AG04450 (cell line): Measurements from ENCODE around the gene FGF1. TPM values are rescaled to one million over a fixed set of nuclear protein-coding genes. Genes with fewer than 3 reads are reported as not detected.

Experiments used
- CTCF ChIA-PET: fragments of 300-600, 350-600 bp; formaldehyde crosslinking; extraction: SDS; loops from one replicate; lab custom pipeline; 2022; ENCODE audit warnings: antibody characterized with exemption, inconsistent platforms; lab: Charles Lee
- POLR2A ChIA-PET: fragments of 350-600 bp; formaldehyde crosslinking; extraction: SDS; loops from one replicate; lab custom pipeline; 2021; ENCODE audit warnings: antibody characterized with exemption, inconsistent platforms; lab: Yijun Ruan, JAX
- DNase-seq: peaks from one replicate; pipeline ENCODE4 v3.0.0-alpha.2; 2011; ENCODE audit warnings: low read depth, low spot score
- H3K27ac ChIP-seq: one replicate; pipeline ENCODE4 v1.5.1; 2012; ENCODE audit warnings: low read depth, low read length, control low read depth
- H3K27me3 ChIP-seq: one replicate; pipeline ENCODE4 v1.6.0; 2012; ENCODE audit warnings: low read length; ENCODE audit not compliant: control insufficient read depth, insufficient read depth
- H3K4me3 ChIP-seq: 2 replicates; pipeline ENCODE4 v1.5.1; 2011; ENCODE audit warnings: mild to moderate bottlenecking, low read depth, low read length, control low read depth
- H3K9me3 ChIP-seq: 2 replicates; pipeline ENCODE4 v1.5.1; 2012; ENCODE audit warnings: low read length; ENCODE audit not compliant: control insufficient read depth, insufficient read depth
- polyA plus RNA-seq: library from polyadenylated mRNA; depleted of rRNA; stranded (reverse); fragments of >200 nt; gene quantifications from 2 replicates; pipeline ENCODE4 v1.2.3, GENCODE V29; 2011
- TF ChIP-seq, protein P1 (sequence below): IDR thresholded peaks from 2 replicates; pipeline ENCODE4 v1.5.1; 2011; ENCODE audit warnings: low read depth, low read length, control low read depth, inconsistent platforms

The FGF1 gene
- polyA plus RNA-seq, 1 experiment: 5.9 TPM

DNA sequence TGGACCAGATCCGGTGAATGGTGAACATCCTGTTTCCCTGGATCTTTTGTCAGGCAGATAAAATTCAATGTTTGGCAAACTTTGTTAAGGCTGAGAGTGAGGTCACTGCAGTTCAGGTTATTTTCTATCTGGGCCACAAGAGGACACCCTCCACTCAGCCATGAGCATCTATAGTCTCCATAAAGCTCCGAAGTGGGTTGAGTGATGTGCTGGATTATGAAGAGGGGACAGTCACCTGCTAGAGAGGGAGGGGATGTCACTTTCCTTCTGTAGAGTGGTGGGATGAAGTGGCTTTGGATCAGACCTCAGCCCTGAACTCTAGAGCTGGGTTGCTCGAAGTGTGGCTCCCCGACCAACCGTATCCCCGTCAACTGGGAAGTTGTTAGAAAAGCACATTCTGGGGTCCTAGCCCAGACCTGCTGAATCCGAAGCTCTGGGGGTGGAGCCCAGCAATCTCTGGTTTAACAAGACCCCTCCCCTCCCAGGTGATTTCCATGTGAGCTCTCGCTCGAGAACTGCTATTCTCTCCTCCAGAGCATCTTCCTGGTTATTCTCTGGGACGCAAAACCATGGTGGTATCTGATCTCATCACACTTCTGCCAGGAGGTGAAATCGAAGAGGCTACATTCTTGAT, 31.8 kb upstream of the FGF1 start:
- Histone ChIP-seq H3K27ac (no peak overlapping the region), H3K4me3 (no peak overlapping the region), H3K27me3 (no peaks in the 10 kb centered on the region), H3K9me3 (no peaks in the 10 kb centered on the region)
- POLR2A ChIA-PET: no interaction called here
- DNase-seq: peak; percentile 34
- TF ChIP-seq, protein P1, sequence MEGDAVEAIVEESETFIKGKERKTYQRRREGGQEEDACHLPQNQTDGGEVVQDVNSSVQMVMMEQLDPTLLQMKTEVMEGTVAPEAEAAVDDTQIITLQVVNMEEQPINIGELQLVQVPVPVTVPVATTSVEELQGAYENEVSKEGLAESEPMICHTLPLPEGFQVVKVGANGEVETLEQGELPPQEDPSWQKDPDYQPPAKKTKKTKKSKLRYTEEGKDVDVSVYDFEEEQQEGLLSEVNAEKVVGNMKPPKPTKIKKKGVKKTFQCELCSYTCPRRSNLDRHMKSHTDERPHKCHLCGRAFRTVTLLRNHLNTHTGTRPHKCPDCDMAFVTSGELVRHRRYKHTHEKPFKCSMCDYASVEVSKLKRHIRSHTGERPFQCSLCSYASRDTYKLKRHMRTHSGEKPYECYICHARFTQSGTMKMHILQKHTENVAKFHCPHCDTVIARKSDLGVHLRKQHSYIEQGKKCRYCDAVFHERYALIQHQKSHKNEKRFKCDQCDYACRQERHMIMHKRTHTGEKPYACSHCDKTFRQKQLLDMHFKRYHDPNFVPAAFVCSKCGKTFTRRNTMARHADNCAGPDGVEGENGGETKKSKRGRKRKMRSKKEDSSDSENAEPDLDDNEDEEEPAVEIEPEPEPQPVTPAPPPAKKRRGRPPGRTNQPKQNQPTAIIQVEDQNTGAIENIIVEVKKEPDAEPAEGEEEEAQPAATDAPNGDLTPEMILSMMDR: peak; percentile 83
- CTCF ChIA-PET: interaction anchor here (0.6 to 14.4 kb wide), 27 partner anchors 8 to 198 kb away, joined by 3 to 1004 read pairs (median 4); partner anchors contain the start of genes ARHGAP26 and FGF1

DNA sequence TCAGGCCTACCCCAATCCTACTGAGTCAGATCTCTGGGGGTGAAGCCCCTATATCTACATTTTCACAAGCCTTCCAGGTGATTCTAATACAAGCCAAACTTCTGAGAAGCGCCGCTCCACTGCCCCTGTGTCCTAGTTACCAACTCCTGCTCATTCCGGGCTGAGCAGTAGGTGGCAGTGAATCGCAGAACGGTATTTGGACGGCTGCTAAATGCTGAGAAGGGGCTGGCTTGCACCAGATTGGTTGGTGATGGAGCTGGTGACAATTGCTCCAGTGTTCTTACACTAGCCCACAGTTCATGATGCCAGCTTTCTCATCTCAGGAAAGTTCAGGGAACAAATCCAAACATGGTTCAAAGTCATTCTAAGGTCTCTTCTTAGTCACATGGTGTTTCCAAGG, 31.1 kb upstream of the FGF1 start:
- ChIA-PET CTCF (interaction anchor here (0.6 to 14.4 kb wide), 31 partner anchors 8 to 540 kb away, joined by 3 to 1004 read pairs (median 4); partner anchors contain the start of genes ARHGAP26 and FGF1), POLR2A (no interaction called here)
- H3K4me3 ChIP-seq: no peak overlapping the region
- TF ChIP-seq, protein P1: peak; percentile 80
- DNase-seq: peak; percentile 33
- no peaks in the 10 kb centered on the region for H3K27me3 ChIP-seq
- no peak overlapping the region for H3K27ac ChIP-seq
- H3K9me3 ChIP-seq: no peaks in the 10 kb centered on the region

DNA sequence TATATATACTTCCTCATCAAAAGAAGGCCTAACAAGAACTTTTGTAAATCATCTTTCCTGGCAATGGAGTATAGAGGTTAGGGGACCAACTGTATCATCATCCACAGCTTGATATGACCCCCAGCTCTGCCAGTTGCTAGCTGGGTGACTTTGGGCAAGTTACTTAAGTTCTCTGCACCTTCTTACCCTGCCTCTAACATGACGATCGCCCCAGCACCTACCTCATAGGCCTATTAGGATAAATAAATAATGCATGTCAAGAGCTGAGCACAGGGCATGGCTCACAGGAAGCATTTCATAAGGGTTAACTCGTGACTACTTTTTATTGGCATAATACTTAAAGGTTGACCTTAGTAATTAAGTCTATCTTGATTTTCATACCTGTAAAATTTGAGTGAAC, 29.4 kb upstream of the FGF1 start:
- CTCF ChIA-PET: interaction anchor here (1.2 to 14.4 kb wide), 7 partner anchors 17 to 171 kb away, joined by 4 to 1004 read pairs (median 10); partner anchors contain the start of gene ARHGAP26
- POLR2A ChIA-PET: no interaction called here
- Histone ChIP-seq H3K27me3 (no peaks in the 10 kb centered on the region), H3K9me3 (no peaks in the 10 kb centered on the region), H3K27ac (no peak overlapping the region), H3K4me3 (no peak overlapping the region)
- DNase-seq: no peak
- TF ChIP-seq, protein P1: no peak

DNA sequence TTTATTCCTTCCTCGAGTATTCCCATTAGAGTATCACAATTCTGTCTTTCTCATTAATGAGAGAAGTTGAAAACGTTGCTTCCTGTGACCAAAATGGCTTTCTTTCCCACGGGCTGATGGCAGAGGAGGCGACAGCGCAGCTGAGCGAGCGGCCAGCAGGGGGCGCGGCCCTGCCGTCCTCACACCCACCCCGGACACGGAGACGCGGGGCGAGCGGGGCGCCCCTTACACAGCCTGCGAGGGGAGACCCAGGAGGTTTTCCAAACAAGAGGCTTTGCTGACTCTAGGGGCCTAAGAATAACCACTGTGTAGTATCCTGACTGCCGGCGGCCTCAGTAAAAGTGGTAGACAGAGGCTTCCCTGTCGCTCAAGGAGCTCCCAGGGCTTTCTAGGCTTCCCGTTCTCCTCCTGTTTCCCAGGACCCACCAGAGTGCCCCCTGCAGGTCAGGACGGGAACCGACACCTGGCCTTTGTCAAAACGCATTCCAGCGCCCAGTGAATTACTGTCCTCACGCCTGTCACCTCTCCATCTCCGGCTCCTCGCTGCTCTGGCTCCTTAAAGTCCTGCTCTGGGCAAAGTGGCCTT, 27.3 kb upstream of the FGF1 start:
- TF ChIP-seq, protein P1: peak; percentile 79
- H3K27ac ChIP-seq: no peak overlapping the region
- peak; percentile 54 for DNase-seq
- no peaks in the 10 kb centered on the region for H3K9me3 ChIP-seq
- peaks cover 2% of the 10 kb centered on the region for H3K27me3 ChIP-seq
- ChIA-PET CTCF (interaction anchor here (0.5 to 14.4 kb wide), 144 partner anchors 10 to 1477 kb away, joined by 3 to 1004 read pairs (median 5); partner anchors contain the start of genes ARHGAP26 and FGF1), POLR2A (interaction anchor here (0.8 kb wide), 1 partner anchor 175 kb away, joined by 3 read pairs; no protein-coding TSS in a partner anchor)
- peak overlapping the region; percentile 72 for H3K4me3 ChIP-seq

DNA sequence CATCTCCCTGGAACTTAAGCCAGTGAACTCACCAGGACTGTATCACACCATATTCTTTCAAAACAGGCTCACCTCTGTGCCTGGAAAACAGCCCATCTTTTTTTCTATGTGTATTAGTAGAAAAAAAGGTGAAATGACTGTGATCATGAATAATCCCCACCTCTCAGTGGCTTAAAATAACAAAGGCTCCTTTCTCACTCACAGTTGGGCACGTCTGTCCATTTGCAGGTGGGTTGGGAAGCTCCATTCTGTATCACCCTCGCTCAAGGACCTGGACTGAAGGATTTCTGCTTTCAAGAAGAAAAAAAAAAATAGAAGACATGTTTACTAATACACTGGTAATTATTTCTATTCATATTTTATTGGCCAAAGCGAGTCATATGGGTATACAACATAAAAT, 17.3 kb upstream of the FGF1 start:
- no peak for DNase-seq
- Histone ChIP-seq H3K4me3 (no peak overlapping the region), H3K9me3 (no peaks in the 10 kb centered on the region), H3K27ac (no peak overlapping the region), H3K27me3 (peaks cover under 1% of the 10 kb centered on the region)
- CTCF ChIA-PET: interaction anchor here (0.6 to 8.6 kb wide), 7 partner anchors 10 to 178 kb away, joined by 3 to 244 read pairs (median 7); no protein-coding TSS in a partner anchor
- TF ChIP-seq, protein P1: no peak
- POLR2A ChIA-PET: no interaction called here
